DOHH2 (cell line): Measurements from ENCODE around the gene ABLIM2.

ENCODE experiments used
- EZH2phosphoT487 ChIP-seq: fragments of 200-600 bp; sonication (generic); IDR thresholded peaks from 2 replicates; pipeline ENCODE4 v1.6.1; 2017; ENCODE audit warnings: borderline replicate concordance, mild to moderate bottlenecking, antibody characterized with exemption, low read length, moderate library complexity, mixed read lengths
- TF ChIP-seq, protein P1 (sequence below): fragments of 200-600 bp; sonication (generic); IDR thresholded peaks from one replicate; pipeline ENCODE4 v1.5.1; 2014; ENCODE audit warnings: antibody characterized with exemption, mild to moderate bottlenecking, low read depth, low read length; ENCODE audit not compliant: poor library complexity, severe bottlenecking

DNA sequence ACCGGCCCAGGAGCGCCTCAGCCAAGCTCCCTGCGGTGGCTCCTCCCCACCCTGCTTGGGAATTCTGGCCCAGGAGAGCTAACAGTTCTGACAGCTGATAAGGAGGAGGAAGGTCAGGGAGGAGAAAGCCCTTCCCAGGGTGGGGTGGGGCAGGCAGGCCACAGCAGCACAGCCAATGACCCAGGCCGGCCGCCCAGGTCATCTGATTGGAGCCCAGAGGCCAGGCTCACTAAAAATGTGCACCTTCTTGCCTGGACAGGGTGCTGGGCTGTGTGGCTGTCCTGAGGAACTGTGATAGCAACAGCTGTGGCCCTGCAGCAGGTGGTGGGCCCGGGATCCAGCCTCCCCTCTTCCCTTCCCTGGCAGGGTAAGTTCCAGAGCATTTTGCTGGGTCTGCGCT, 23.2 kb upstream of the ABLIM2 start:
- TF ChIP-seq, protein P1, sequence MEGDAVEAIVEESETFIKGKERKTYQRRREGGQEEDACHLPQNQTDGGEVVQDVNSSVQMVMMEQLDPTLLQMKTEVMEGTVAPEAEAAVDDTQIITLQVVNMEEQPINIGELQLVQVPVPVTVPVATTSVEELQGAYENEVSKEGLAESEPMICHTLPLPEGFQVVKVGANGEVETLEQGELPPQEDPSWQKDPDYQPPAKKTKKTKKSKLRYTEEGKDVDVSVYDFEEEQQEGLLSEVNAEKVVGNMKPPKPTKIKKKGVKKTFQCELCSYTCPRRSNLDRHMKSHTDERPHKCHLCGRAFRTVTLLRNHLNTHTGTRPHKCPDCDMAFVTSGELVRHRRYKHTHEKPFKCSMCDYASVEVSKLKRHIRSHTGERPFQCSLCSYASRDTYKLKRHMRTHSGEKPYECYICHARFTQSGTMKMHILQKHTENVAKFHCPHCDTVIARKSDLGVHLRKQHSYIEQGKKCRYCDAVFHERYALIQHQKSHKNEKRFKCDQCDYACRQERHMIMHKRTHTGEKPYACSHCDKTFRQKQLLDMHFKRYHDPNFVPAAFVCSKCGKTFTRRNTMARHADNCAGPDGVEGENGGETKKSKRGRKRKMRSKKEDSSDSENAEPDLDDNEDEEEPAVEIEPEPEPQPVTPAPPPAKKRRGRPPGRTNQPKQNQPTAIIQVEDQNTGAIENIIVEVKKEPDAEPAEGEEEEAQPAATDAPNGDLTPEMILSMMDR: no peak
- no peak for TF ChIP-seq EZH2phosphoT487
